ENCODE data around the gene PNKD. TPM values are rescaled to one million over a fixed set of nuclear protein-coding genes. Genes with fewer than 3 reads are reported as not detected.

Gene PNKD
- total RNA-seq, 4 donors from 2014 or later = 63.9 to 690 (median 70.4) TPM

DNA sequence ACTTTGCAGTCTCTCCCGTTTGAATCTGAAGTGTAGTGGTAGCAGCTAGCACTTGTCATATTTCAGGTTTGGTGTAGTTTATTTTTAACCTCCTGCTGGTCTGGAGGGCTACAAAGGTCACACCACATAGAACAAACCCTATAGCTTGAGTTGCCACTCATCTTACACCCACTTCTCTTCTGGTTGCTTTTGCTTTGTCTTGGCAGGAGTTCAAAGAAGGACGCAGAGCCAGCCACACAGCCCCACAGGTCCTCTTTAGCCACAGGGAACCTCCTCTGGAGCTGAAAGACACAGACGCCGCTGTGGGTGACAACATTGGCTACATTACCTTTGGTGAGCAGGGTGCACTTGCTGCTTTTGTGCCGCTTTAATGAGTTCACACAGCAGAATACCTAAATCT lies 25.1 kb upstream of the PNKD start:
- Histone ChIP-seq H3K27me3 (no peaks in the 10 kb centered on the region), H3K4me1 (no peaks in the 10 kb centered on the region), H3K4me3 (no peak overlapping the region), H3K27ac (no peak overlapping the region), H3K9me3 (no peaks in the 10 kb centered on the region), H3K36me3 (peaks cover 0 to 96% (median 4%) of the 10 kb centered on the region in 3 donors)
- no peak for DNase-seq
- no peak for TF ChIP-seq POLR2A (IDR thresholded peaks at IDR 0.05)
- TF ChIP-seq, protein P1, sequence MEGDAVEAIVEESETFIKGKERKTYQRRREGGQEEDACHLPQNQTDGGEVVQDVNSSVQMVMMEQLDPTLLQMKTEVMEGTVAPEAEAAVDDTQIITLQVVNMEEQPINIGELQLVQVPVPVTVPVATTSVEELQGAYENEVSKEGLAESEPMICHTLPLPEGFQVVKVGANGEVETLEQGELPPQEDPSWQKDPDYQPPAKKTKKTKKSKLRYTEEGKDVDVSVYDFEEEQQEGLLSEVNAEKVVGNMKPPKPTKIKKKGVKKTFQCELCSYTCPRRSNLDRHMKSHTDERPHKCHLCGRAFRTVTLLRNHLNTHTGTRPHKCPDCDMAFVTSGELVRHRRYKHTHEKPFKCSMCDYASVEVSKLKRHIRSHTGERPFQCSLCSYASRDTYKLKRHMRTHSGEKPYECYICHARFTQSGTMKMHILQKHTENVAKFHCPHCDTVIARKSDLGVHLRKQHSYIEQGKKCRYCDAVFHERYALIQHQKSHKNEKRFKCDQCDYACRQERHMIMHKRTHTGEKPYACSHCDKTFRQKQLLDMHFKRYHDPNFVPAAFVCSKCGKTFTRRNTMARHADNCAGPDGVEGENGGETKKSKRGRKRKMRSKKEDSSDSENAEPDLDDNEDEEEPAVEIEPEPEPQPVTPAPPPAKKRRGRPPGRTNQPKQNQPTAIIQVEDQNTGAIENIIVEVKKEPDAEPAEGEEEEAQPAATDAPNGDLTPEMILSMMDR (IDR thresholded peaks at IDR 0.05) = no peak

DNA sequence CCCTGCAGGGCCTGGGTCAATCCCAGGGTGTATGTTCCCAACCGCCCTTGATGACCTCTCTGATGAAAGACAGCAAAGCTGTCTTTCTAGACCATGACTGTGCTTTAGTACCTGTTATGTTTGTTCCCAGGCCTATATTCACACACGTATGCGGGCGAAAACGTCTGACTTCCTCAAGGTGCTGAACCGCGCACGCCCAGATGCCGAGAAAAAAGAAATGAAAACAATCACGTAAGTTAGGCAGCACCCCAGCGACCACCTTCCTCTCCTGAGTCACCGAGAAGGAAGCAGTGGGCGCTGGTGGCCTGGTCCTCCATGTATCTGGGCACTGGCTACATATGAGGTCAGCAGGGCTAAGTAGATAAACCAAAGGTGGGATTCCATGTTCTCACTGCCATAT lies 20.6 kb upstream of the PNKD start:
- TF ChIP-seq POLR2A (IDR thresholded peaks at IDR 0.05) = no peak
- TF ChIP-seq, protein P1 (IDR thresholded peaks at IDR 0.05) = no peak
- H3K27me3 ChIP-seq = no peaks in the 10 kb centered on the region
- H3K9me3 ChIP-seq = no peaks in the 10 kb centered on the region
- no peak overlapping the region for H3K27ac ChIP-seq
- DNase-seq = no peak
- H3K36me3 ChIP-seq = peaks cover 0 to 100% (median 4%) of the 10 kb centered on the region in 3 donors
- H3K4me3 ChIP-seq = no peak overlapping the region
- H3K4me1 ChIP-seq = no peaks in the 10 kb centered on the region

DNA sequence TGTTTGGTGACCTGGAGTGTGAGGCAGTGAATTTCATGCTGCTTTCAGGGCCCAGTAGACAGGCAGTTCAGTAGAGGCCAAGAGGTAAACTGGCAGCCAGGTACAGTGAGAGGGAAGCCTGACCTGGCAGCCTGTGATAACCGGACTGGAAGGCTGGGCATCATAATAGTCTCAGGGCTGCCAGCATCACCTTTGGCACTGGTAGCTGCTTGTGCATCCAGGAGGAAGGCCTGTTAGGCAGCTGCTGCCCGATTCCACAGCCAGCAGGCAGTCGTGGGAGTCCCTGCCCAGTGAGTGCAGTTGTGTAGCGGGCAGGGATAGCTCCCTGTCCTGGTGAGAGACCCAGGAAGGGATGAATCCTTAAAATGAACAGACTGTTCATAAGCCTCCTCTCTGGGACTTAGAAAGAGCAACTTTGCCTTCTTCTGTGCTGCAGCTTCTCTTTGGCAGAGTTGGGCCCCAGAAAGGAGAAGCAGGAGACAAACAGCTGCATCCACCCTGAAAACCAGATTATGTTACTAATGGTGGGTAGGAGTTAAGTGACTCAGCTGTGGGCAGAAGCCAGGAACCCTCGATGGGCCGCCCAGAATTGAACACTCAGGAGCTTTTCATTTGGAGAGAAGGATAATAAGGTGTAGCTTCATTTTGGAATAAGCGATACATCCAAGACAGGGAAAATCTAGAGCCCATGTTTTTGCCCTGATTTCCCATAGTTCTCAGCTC lies 17.6 kb upstream of the PNKD start:
- Histone ChIP-seq H3K4me3 (no peak overlapping the region), H3K4me1 (peaks cover 0 to 6% (median 0%) of the 10 kb centered on the region in 4 donors), H3K36me3 (peaks cover 0 to 92% (median 4%) of the 10 kb centered on the region in 3 donors), H3K9me3 (no peaks in the 10 kb centered on the region), H3K27ac (no peak overlapping the region), H3K27me3 (no peaks in the 10 kb centered on the region)
- no peak for TF ChIP-seq POLR2A (IDR thresholded peaks at IDR 0.05)
- TF ChIP-seq, protein P1 (IDR thresholded peaks at IDR 0.05) = no peak
- peak in 1 of 3 donors; percentile 30 for DNase-seq

DNA sequence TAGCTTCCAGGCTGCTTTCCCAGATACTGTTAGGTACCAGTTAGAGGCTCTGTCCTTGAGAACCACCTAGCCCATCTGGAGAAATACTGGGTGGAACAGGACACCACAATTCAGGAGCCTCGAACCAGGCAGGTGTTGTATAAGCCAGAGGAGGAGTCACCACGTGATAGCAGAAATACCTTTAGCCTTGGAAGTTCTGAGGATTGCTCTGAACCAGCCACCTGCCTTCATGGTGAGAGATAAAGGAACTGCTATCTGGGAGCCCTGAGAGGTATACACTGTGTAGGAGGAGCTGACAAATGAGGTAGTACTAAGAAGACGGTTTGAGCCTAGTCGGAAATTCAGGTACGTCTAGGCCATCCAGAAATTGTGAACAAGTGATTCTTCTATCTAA lies 17.1 kb upstream of the PNKD start:
- Histone ChIP-seq H3K4me1 (peaks cover 0 to 6% (median under 1%) of the 10 kb centered on the region in 4 donors), H3K4me3 (no peak overlapping the region), H3K27ac (no peak overlapping the region), H3K36me3 (peaks cover 0 to 87% (median 0%) of the 10 kb centered on the region in 3 donors), H3K27me3 (no peaks in the 10 kb centered on the region), H3K9me3 (no peaks in the 10 kb centered on the region)
- DNase-seq = peak in 1 of 3 donors; percentile 33
- TF ChIP-seq POLR2A (IDR thresholded peaks at IDR 0.05) = no peak
- TF ChIP-seq, protein P1 (IDR thresholded peaks at IDR 0.05) = no peak

DNA sequence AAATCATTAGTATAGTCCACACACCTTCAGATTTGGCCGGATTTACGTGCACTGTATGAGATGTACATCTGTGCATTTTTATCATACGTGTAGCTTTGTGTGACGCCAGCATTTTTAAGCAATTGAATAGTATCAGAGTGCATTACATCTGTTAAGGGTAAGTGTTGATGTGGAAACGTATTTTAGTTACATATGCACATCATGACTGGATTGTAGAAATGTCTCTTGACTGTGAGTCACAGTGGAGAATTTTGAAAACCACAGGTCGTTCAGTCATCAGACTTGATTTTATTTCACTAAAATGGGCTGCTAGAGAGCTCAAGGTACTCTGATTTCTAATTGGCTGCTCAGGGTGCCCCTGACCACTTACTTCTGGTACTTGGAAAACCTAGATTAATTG lies 14.9 kb upstream of the PNKD start:
- no peak for DNase-seq
- Histone ChIP-seq H3K36me3 (peaks cover 0 to 65% (median 0%) of the 10 kb centered on the region in 3 donors), H3K4me3 (no peak overlapping the region)

More for the DNA sequence above, 14.9 kb upstream of the PNKD start:
- no peak for TF ChIP-seq POLR2A (IDR thresholded peaks at IDR 0.05)
- TF ChIP-seq, protein P1 (IDR thresholded peaks at IDR 0.05) = no peak
- Histone ChIP-seq H3K9me3 (no peaks in the 10 kb centered on the region), H3K4me1 (peaks cover 0 to 22% (median 3%) of the 10 kb centered on the region in 4 donors), H3K27ac (no peak overlapping the region), H3K27me3 (no peaks in the 10 kb centered on the region)

All from Peyer's patch (tissue), 4 donors.